Activated CD8-positive, alpha-beta memory T cell treated with anti-CD3 and anti-CD28 coated beads, Interleukin-2, amount 50 U/mL, for 24 hours (primary cell): ENCODE measurements around the gene LEAP2.
"Not testable (repeated sequence)": the region's sequence is repeated elsewhere in the genome, so short reads cannot be mapped to it uniquely, and the experiment has no call there.

Source experiments
- DNase-seq: peaks from one replicate; pipeline ENCODE4 v3.0.0-alpha.2; 2020; ENCODE audit errors: extremely low read depth

LEAP2 gene

DNA sequence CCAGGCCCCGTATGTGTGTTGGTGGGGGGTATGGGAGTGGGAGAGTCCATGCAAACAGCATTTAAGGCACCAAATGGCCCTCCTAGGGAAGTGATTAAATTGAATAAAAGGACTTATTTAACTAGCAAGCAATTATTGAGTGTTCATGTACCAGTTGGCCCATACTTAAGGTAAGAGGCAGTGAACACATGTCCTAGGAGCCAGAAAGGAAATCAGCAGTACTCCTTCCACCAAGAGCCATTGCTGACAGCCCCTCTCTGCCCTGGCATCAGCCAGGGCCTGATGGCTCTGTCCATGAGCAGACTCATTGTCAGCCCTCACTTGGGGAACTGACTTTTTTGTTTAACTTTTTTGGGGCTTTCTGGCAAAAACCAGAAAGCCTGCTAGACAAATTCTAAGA is 32.6 kb upstream of the LEAP2 start:
- no peak for DNase-seq

DNA sequence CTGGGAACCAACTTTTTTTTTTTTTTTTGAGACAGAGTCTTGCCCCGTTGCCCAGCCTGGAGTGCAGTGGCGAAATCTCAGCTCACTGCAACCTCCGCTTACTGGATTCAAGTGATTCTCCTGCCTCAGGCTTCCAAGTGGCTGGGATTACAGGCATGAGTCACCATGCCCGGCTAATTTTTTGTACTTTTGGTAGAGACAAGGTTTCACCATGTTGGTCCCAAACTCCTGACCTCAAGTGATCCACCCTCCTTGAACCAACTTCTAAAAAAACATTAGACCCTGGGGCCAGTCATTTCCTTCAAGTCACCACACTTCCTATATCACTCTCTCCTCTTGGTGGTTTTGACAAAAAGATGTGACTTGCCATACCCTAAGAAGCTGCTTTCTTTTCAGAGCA is 32.2 kb upstream of the LEAP2 start:
- DNase-seq: no peak

DNA sequence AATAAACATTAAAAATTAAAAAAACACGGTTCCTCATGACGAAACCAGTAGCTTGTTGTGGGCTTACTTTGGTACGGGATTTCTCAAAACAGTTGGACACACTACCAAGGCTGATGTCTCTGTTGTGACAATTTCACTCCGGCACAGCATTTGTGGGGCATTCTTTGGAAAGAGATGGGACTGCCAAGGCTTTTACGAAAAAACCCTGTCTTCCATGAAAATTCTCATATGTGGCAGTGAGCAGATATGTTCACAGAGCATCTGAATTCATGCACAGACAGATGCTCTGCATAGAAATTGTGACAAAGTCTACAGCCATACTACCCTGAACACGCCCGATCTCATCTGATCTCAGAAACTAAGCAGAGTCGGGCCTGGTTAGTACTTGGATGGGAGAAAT is 25.2 kb upstream of the LEAP2 start:
- DNase-seq: no peak

DNA sequence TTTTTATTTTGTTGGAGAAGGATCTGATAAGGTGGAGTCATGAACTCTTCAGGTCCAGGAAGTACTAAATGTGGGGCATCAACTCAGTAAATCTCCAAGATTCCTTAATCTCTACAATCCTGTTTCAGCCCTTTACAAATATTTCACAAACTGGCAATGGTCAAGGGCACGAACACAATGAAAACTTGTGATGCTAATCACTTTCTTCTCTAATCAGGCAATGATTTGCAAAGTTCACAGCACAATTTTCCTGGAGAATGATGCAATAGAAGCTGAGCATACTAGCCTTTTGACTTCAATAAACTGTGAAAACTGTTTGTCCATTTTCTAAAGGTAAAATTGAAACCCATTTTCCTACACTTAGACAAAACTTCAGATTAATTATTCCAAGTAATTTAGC is 24.1 kb upstream of the LEAP2 start:
- no peak for DNase-seq

DNA sequence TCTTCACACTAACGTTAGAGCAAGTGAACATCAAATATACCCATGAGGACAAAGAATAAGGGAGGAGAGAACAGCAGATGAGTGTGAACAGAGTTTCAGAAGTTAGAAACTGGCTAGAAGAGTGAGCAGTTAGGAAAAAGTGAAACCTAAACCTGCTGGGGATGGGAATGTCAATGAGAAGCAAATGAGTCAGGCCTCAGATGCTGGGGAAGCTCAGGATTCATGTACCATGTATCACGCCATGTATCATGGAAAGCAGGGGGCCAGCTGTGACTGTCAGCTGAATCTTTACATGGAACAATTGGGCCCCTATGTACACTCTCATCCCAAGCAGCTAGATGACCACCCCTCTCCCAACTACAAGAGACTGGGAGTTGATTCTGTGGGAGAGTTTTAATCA is 23.4 kb upstream of the LEAP2 start:
- DNase-seq: no peak

DNA sequence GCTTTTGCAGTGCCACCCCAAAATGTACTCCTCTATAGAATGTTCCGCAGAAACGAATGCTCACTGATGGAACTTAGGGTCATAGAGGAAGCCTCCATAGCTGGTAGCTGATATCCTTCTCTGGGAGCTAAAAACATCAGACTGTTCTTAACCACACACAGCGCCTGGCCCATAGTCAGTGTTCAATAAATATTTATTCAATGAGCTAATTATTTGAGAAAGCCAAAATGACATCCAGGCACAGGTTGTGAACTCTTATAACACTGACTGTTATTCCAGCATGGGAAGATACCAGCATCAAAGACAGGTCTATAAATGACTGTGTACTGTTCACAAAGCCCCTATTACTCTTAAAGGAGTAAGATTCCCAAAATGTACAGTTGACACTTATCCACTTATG is 20.1 kb upstream of the LEAP2 start:
- DNase-seq: no peak

DNA sequence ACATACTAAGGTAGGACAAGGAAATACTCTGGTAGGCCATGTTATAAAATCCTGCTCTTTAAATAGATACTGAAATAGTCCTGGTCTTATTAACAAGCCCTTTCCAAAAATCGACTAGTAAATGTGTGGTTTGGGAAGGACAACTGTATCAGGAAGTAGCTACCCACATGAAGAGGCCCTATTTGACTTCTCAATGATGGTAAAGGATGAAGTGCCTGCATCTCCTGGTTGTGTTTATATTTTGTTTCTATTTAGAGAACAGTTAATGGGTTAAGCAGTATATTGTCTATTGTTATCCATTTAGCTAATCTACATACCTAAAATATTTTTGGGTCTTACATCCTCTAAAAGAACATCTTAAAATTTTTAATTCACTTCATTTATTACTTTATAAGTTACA is 19.7 kb upstream of the LEAP2 start:
- DNase-seq: no peak

DNA sequence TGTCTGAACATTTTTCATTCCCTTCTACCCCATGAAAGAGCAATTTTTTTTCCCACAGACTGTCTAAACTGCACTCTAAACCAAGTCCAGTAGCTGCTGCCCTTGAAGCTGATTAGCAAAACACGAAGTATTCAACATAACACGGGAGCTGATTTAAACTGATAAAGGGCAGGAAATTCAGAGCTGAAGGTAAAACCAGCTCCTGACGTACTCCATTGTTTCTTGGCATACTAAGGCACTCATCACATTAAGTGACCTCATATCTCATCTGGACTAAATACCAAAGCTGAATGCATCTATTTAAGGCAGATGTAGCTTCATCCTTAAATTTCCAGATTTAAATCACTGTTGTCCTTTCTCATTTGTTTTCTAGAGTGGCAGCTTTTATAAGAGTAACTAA is 19.2 kb upstream of the LEAP2 start:
- DNase-seq: no peak

DNA sequence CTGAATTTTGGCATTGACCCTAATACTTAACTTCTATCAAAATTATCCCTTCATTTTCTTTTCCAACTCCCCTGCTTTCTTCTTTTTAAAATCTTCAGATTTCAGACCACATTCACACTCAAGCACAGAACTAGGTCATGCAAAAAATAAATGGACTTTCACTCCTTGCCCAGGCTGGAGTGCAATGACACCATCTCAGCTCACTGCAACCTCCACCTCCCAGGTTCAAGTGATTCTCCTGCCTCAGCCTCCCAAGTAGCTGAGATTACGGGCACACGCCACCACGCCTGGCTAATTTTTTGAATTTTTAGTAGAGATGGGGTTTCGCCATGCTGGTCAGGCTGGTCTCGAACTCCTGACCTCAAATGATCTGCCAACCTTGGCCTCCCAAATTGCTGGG is 18.5 kb upstream of the LEAP2 start:
- DNase-seq: not testable (repeated sequence)

DNA sequence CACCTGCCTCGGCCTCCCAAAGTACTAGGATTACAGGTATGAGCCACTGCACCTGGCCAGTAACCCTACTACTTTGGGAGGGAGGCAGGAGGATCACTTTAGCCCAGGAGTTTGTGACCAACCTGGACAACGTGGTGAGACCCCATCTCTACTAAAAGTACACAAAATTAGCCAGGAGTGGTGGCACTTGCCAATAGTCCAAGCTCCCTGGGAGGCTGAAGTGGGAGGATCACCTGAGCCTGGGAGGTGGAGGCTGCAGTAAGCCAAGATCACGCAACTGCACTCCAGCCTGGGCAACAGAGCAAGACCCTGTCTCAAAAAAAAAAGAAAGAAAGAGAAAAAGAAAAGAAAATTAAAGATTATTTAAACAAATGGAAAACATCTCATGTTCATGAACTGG is 17.5 kb upstream of the LEAP2 start:
- no peak for DNase-seq

DNA sequence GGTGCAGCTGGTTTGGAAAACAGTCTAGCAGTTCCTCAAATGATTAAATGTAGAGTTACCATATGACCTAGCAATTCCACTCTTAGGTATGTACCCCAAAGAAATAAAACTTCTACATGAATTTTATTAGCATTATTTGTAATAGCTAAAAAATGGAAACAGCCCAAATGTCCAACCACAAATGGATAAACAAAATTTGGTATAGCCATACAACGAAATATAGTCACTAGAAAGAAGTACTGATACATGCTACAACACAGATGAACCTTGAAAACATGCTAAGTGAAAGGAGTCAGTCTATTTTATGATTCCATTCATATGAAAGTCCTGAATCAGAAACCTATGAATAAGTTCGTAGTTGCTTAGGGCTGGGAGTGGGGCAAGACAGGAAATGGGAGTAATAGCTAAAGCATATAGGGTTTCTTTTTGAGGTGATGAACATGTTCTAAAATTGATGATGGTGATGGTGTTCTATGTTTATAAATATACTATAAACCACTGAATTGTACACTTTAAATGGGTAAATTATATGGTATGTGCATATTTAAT is 13.5 kb upstream of the LEAP2 start:
- DNase-seq: no peak

DNA sequence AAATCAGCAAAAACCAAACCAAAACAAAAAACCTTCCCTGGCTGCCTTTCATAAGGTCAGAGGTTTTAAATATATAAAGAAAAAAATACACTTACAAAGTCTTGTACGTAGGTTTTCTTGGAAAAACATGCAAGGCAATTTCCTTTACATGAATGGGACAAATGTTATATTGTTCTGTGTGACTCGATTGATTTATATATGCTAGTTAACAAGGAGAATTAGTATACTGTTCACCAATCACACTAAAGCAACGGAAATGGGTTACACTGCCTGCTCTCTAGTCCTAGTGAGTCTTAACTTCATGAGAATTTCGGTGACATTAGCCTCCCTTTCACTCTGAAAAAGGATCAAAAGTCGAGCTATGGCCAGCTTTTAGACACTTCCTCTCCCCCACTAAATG is 12.7 kb upstream of the LEAP2 start:
- DNase-seq: no peak

DNA sequence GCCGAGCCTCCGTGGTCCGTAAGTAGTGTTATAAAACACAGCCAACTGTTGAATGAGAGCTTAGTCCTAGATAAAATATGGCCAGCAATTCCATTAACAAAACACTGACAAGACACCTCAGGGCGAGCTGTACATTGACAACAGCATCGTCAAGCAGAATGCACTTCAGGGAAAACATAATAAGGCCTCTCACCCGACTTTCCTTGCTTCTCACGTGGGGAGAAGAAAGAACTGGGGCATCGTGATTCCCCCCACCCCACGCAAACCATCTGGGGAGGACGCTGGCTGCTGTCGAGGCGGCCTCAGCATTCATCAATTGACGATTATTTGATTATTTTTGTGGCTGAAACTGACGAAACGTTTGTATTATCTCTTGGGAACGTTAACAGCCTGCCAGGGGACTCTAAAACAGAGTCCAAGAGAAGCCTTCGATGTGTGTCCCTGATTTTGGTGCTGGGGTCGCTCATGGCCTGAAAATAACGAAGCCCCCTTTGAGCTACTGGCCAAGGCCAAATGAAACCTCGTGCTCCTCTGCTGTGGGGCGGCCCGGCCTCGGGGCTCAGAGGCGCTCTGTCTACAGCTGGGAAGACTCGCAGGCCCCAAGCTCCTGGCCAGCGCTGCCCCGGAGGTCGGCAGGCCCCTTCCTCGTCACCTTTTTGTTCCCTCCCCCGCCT is 7.7 kb upstream of the LEAP2 start:
- DNase-seq: no peak

DNA sequence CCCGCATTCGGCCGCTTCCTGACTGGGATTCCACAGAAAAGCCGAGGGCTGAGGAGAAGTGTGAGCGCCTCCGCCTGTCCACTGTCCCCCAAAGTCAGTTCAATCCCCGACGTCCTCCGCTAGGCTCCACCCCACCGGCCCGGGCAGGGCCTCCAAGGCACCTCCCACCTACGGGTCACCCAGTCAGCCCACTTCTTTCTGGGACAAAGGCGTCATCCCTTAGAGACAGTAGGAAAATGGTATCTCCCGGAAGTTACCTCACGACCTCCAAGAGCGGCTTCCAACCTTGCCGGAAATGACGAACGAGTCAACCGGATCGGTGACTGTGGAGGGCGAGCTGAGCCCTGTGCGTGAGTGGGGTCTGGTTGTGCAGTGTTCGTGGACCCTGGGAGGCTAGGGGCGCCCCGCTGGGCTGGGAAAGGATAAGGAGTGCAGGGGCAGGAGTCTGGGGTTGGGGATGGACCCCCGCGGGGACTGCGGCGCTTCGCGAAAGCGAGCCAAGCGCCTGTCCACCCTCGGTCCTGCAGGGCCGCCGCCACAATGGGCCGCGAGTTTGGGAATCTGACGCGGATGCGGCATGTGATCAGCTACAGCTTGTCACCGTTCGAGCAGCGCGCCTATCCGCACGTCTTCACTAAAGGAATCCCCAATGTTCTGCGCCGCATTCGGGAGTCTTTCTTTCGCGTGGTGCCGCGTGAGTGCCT is 7.0 kb upstream of the LEAP2 start, which contains the start of the genes GDF9 and UQCRQ:
Gene GDF9, minus strand, starts transcription at position 128 of the 704 bp plus-strand sequence. CDS start 1,936 bp downstream, outside the sequence.
Gene UQCRQ, plus strand, starts transcription at position 301 of the 704 bp plus-strand sequence. Its CDS starts 240 bp downstream, at position 541.
- DNase-seq: peak; percentile 82

DNA sequence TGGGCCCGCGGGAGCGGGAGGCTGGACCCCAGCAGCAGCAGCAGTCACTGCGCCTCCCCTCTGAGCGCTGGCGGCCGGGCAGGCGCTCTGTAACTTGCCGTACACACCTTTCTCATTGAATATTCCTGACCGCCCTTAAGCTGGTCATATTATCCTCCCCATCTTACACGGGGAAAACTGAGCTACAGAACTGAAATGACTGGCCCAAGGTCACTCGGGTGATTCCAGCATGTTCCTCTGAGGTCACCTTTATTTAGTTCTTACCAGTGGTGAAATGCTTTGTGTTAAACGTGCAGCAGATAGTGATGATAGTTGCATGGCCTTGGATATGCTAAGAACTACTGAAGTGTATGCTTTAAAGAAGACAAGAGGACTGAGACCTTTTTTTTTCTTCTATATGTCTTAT is 6.4 kb upstream of the LEAP2 start:
- no peak for DNase-seq

DNA sequence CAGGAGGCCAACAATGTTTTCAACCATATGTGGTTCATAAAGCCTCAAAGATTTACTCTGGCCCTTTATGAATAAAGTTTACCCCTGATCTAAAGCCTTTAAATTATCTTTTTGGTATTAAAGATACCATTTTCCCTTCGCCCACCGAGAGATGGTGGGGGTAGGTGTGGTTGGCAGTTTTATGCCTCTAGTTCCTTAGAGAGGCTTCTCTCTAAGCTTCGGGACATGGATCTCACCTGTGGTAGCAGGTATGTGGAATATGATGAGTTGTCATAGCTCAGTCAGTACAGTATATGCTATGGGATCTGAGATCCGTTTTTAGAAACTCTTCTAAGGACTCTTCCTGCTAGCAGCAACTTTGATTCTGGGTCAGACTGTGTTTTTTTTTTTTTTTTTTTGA is 4.7 kb upstream of the LEAP2 start:
- DNase-seq: no peak

DNA sequence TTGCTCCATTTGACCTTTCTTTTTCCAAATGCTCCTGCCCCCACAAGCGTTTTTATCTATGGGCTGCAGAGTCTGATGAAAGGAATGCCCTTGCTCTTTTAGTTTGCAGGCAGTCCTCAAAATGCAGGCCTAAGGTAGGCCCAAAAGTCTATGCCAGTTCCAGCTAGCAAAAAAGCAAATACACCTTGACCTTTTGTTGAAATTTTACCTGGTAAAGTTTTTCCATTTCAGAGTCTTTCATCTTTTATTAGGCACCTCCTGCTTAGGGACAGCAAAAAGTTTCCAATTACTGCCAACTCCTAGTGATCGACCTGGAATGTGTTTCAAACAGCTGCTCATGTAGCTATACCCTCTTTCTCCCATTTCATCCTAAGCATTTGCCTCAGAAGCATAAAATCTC is 2.7 kb upstream of the LEAP2 start:
- no peak for DNase-seq

DNA sequence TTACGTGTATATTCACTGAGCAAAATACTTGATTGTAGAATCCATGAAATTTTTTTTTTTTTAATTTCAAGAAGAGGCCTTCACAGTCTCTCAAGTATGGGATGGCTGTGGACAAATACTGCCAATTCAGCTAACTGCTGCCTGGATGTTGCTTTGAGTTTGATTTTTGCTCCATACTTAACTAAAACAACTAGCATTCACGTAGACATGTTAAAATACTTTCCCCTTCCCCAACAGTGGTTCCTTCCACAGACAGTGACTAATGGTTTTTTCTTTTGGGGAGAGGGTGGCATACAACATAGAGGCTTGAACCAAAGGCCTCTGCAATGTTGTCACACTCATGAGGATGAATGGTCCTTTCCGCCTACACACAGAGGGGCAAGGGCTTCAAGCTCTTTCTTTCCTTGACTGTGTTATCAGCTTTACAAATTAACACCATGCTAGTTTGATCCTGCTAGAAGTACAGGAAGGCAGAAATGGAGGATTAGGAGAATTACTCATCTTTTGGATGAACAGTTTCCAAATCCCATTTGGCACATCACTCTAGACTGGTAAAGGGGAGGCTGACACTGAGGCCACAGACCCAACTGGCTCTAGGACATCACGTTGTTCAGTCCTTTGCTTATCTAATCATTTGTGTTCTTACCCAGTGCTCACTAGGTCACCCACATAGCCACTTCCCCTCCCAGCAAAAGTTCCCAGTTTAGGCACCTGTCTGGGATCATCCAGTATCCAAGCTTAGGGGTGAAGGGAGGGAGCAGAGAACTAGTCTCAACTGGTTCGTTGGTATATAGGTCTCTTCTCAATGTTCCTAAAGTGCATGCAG is 1.8 kb upstream of the LEAP2 start:
- DNase-seq: no peak

DNA sequence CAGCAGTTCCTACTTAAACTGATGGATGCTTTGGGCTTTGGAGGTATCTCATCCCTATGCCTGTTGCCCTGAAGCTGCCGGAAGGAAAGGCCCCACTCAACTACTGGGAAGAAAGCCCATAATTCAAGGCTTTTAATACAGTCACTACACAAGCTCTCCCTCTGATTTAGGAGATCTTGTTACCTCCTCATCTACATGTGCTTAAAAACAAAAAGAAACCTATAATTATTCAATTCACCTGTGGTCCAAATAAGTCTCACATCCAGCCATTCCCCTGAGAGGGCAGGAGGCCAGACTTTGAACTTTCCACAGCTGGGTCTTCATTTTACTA is 715 bp upstream of the LEAP2 start:
- no peak for DNase-seq

DNA sequence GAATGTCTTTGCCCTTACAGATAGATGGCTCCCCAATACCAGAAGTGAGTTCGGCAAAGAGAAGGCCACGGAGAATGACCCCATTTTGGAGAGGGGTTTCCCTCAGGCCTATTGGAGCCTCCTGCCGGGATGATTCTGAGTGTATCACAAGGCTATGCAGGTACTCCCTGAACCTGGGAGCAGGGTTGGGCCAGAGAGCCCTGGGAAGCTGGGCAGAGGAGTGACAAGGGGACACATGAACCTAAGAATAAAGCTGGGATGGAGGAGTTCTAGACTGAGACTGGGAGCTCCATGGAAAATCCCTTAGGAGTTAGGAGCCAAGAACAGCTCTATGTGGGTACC is 433 bp downstream of the LEAP2 start:
- no peak for DNase-seq

DNA sequence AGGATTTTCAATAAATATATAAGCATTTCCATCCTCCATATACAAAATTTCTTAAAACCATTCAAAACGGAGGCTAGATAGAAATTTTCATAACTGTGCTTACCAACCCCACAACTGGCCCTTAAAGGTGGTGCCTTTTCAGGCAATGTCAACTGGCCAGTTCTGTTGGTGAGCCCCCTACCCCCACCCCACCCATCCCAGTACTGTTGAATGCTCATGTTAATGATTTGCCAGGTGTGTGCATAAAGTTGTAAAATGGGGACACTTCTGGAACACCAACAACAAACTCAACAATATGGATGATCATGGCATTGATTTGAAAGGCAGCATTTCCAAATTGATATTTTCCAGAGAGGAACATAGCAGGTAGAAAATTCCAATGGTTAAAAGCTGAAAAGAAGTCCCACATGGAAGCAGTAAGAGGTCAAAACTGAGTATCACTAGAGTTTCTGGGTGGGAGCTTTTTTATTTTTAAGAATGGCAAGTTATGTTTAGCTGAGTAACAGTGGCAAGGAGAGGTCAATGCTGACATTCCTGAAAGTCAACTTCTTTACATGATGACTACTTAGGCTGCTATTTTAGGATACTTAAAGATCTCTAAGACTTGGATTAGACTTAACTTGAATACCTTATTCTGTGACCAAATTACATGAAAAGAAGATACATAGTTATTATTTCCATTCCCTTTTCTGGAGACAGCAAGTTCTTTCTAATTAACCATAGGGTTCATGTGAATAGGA is 2.7 kb downstream of the LEAP2 start:
- DNase-seq: no peak

DNA sequence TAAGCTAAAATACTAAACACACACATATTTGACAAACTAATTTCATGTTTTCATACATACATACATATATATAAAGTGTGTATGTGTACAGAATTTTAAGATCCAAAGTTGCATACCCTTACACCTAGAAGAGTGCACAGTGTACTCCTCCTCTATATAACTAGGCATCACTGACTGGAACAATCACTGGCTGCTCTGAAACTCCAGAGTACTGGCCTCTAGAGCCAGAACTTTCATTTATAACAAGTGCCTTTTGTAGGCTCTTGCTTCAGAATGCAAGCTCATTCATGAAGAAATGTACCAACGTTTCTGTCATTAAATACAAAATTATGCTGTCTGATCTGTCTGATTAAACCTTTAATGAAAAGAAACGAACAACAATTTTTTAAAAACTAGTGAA is 4.0 kb downstream of the LEAP2 start:
- no peak for DNase-seq
